Duodenal mucosa (tissue), 2 donors: Measurements from ENCODE around the gene LUC7L.
"Not testable (repeated sequence)": the region's sequence is repeated elsewhere in the genome, so short reads cannot be mapped to it uniquely, and the experiment has no call there.

ENCODE experiments used
- H3K27ac ChIP-seq: one replicate; pipeline ENCODE4 v1.7.0; 2013; ENCODE audit warnings: low read depth, low read length
- H3K27me3 ChIP-seq, 2 donors: one replicate each; pipeline ENCODE4 v1.7.0; 2013; ENCODE audit warnings: low read length in 2 of 2, control low read depth in 1 of 2; ENCODE audit not compliant: insufficient read depth in 2 of 2, control insufficient read depth in 1 of 2
- H3K36me3 ChIP-seq, 2 donors: one replicate each; pipeline ENCODE4 v1.7.0; 2013; ENCODE audit warnings: low read length in 2 of 2, control low read depth in 1 of 2; ENCODE audit not compliant: insufficient read depth in 2 of 2, control insufficient read depth in 1 of 2
- H3K4me1 ChIP-seq, 2 donors: one replicate each; pipeline ENCODE4 v1.7.0; 2013; ENCODE audit warnings: low read length in 2 of 2, control low read depth in 1 of 2; ENCODE audit not compliant: insufficient read depth in 2 of 2, control insufficient read depth in 1 of 2
- H3K4me3 ChIP-seq, 2 donors: one replicate each; pipeline ENCODE4 v1.7.0; 2013; ENCODE audit warnings: low read length in 2 of 2, low read depth in 1 of 2
- H3K9ac ChIP-seq, 2 donors: one replicate each; pipeline ENCODE4 v1.7.0; 2013; ENCODE audit warnings: low read length in 2 of 2, low read depth in 1 of 2
- H3K9me3 ChIP-seq, 2 donors: one replicate each; pipeline ENCODE4 v1.7.0; 2013; ENCODE audit warnings: low read length in 2 of 2, control low read depth in 1 of 2; ENCODE audit not compliant: control insufficient read depth in 1 of 2

The LUC7L gene

DNA sequence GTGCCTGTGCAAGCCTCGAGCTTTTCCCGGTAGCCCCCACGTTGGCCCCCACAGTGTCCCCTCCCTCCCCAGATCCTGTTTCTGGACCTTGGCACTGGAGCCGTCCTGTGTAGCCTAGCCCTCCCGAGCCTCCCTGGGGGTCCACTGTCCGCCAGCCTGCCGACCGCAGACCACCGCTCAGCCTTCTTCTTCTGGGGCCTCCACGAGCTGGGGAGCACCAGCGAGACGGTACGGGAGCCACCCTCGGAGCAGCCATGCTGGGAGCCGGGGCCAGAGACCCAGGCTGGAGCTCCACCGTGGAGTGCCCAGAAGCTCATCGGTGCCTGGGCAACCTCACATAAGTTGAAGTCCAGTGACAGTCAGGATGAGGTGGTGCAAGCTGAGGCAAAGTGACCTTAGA lies 34.7 kb upstream of the LUC7L start:
- Histone ChIP-seq H3K27me3 (no peaks in the 10 kb centered on the region), H3K36me3 (peaks cover 25 to 64% of the 10 kb centered on the region in 2 donors), H3K9ac (no peak overlapping the region), H3K9me3 (no peaks in the 10 kb centered on the region), H3K4me1 (peaks cover 28 to 30% of the 10 kb centered on the region in 2 donors), H3K27ac (no peak overlapping the region), H3K4me3 (no peak overlapping the region)

DNA sequence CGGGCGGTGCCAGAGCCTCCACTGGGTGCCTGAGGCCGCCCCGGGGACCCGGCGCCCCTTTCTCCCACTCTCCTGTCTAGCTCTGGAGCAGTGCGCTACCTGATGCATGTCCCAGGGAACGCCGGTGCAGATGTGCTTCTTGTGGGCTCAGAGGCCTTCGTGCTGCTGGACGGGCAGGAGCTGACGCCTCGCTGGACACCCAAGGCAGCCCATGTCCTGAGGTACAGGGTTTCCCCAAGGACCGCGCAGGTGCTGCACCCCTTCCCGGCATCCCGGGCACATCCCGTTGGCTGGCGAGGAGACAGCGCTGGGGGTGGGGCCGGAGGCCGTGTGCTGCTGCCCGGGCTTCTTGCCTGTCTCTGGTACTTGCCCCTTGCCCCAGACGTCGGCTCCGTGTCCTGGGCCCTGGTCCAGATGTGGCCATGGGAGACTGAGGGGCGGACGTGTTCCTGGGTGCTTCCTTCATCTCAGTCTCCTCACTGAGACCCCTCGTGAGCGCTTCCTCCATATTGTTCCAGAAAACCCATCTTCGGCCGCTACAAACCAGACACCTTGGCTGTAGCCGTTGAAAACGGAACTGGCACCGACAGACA lies 34.0 kb upstream of the LUC7L start:
- Histone ChIP-seq H3K9ac (no peak overlapping the region), H3K9me3 (no peaks in the 10 kb centered on the region), H3K27ac (no peak overlapping the region), H3K36me3 (peaks cover 25 to 66% of the 10 kb centered on the region in 2 donors), H3K4me3 (no peak overlapping the region), H3K4me1 (peaks cover 26 to 28% of the 10 kb centered on the region in 2 donors), H3K27me3 (no peaks in the 10 kb centered on the region)

DNA sequence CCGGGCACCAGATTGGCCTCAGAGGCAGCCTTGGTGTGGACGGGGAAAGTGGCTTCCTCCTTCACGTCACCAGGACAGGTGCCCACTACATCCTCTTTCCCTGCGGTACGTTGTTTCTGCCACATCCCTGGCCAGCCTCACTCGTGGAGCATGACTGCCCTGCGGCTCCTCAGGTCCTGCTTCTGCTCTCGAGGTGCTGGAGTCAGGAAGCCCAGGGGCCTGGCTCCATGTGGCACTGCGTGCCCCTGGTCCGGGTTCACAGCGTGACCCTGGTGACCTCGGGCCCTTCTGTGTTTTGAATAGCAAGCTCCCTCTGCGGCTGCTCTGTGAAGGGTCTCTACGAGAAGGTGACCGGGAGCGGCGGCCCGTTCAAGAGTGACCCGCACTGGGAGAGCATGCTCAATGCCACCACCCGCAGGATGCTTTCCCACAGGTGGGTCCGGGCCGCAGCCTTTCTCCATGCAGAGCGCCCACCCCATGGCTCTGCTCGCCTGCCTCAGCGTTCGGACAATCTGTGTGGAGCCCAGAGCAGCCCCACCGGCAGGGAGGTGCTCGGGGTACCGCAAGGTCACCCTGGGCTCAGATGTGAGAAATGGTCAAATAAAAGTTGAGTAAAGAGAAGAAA lies 33.0 kb upstream of the LUC7L start:
- Histone ChIP-seq H3K27ac (no peak overlapping the region), H3K4me3 (no peak overlapping the region), H3K27me3 (no peaks in the 10 kb centered on the region), H3K9ac (no peak overlapping the region), H3K4me1 (peaks cover 16 to 17% of the 10 kb centered on the region in 2 donors), H3K9me3 (no peaks in the 10 kb centered on the region), H3K36me3 (peaks cover 25 to 66% of the 10 kb centered on the region in 2 donors)

DNA sequence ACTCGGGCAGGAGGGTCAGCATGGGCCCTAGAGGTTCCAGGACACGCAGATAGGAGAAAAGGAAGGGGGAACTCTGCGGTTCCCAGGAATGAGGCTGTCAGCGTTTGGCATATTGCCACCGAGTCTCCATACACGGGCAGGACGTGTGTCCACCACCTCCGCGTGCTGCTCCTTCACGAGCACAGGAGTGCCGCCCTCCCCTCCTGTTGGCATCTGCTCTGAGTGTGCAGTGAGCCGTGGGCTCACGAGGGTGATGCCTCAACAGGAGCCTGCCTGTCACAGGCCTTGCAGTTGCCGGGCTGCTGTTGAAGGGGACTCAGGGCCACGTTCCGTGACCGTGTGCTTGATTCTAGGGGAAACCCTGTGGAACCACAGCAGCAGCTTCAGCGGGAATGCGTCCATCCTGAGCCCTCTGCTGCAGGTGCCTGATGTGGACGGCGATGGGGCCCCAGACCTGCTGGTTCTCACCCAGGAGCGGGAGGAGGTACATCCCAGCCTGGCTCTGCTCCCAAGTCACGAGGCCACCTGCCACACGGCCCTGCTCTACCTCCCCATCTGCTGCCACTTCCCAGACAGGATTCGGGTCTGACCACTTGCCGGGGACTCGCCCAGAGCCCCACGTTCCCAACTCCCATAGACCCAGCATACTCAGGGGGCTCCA lies 31.9 kb upstream of the LUC7L start:
- H3K9me3 ChIP-seq: no peaks in the 10 kb centered on the region
- H3K4me1 ChIP-seq: peaks cover 11 to 12% of the 10 kb centered on the region in 2 donors
- no peaks in the 10 kb centered on the region for H3K27me3 ChIP-seq
- peaks cover 25 to 68% of the 10 kb centered on the region in 2 donors for H3K36me3 ChIP-seq
- no peak overlapping the region for H3K9ac ChIP-seq
- no peak overlapping the region for H3K4me3 ChIP-seq
- no peak overlapping the region for H3K27ac ChIP-seq

DNA sequence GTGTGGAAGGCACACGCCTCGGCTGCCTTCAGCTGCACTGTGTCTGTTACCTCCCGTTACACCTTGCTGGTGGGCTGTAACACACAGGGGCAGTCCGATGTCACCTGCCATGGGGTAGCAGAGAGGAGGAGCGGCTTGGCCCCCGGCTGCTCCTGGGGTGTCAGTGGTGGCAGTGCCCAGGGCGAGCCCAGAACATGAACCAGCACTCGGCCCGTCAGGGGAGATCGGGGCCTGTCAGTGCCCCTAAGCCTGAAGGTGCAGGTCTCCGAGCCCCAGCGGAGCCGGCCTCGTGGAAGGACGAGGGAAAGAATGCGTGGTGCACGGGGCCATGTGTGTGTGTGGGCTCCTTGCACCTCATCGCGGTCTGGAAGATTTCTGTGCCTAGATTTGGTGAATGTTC lies 31.1 kb upstream of the LUC7L start:
- H3K27me3 ChIP-seq: no peaks in the 10 kb centered on the region
- peaks cover 3 to 4% of the 10 kb centered on the region in 2 donors for H3K4me1 ChIP-seq
- peaks cover 23 to 71% of the 10 kb centered on the region in 2 donors for H3K36me3 ChIP-seq
- H3K9me3 ChIP-seq: no peaks in the 10 kb centered on the region
- H3K4me3 ChIP-seq: no peak overlapping the region
- no peak overlapping the region for H3K9ac ChIP-seq
- H3K27ac ChIP-seq: no peak overlapping the region

DNA sequence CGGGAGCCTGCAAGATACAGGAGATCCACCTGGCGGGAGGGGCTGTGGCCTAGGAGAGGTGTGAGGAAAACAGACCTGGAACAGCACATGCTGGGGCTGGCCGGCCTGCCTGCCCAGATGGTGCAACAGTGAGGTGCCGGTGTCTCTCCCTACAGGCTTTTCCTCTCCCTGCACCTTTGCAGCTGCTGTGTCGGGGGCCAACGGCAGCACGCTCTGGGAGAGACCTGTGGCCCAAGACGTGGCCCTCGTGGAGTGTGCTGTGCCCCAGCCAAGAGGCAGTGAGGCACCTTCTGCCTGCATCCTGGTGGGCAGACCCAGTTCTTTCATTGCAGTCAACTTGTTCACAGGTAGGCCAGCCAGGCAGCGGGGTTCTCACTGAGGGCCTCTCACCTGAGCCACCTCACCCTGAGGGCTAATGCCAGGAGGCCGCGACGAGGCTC lies 30.6 kb upstream of the LUC7L start:
- H3K4me3 ChIP-seq: no peak overlapping the region
- H3K27ac ChIP-seq: no peak overlapping the region
- H3K9me3 ChIP-seq: no peaks in the 10 kb centered on the region
- H3K36me3 ChIP-seq: peaks cover 19 to 70% of the 10 kb centered on the region in 2 donors
- H3K27me3 ChIP-seq: no peaks in the 10 kb centered on the region
- H3K4me1 ChIP-seq: no peaks in the 10 kb centered on the region
- H3K9ac ChIP-seq: no peak overlapping the region

DNA sequence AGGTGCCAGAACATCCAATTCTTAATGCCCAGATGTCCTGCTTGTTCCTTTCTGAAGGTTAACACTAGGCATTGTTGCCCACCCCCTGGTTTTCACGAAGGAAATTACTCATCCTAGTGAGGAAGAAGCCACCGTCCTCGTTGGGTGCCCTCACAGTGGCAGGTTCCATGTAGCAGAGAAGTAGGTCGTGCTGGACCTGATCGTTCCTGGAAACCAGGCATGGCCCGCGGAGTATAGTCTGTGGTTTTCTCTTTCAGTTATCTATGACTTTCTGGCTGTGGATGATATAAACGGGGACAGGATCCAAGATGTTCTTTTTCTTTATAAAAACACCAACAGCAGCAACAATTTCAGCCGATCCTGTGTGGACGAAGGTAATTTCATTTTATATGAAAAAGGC lies 30.0 kb upstream of the LUC7L start:
- Histone ChIP-seq H3K4me3 (no peak overlapping the region), H3K36me3 (peaks cover 19 to 67% of the 10 kb centered on the region in 2 donors), H3K4me1 (no peaks in the 10 kb centered on the region), H3K9me3 (no peaks in the 10 kb centered on the region), H3K9ac (no peak overlapping the region), H3K27me3 (no peaks in the 10 kb centered on the region), H3K27ac (no peak overlapping the region)

DNA sequence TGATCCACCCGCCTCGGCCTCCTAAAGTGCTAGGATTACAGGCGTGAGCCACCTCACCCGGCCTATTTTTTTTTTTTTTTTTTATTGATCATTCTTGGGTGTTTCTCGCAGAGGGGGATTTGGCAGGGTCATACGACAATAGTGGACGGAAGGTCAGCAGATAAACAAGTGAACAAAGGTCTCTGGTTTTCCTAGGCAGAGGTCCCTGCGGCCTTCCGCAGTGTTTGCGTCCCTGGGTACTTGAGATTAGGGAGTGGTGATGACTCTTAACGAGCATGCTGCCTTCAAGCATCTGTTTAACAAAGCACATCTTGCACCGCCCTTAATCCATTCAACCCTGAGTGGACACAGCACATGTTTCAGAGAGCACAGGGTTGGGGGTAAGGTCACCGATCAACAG lies 28.8 kb upstream of the LUC7L start:
- not testable (repeated sequence) for H3K4me1 ChIP-seq, H3K4me3 ChIP-seq, H3K27me3 ChIP-seq, H3K9ac ChIP-seq, H3K27ac ChIP-seq, H3K9me3 ChIP-seq
- peaks cover 19 to 56% of the 10 kb centered on the region in 2 donors for H3K36me3 ChIP-seq

DNA sequence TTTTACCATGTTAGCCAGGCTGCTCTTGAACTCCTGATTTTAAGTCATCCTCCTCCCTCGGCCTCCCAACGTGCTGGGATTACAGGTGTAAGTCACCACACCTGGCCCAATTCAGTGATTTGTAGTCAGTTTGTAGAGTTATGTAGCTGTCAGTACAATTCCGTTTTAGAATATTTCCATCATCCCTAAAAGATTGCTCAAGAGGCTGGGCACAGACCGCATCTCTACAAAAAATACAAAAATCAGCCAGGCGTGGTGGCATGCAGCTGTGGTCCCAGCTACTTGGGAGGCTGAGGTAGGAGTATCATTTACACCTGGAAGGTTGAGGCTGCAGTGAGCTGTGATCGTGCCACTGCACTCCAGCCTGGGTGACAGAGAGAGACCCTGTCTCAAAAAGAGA lies 25.9 kb upstream of the LUC7L start:
- peaks cover 19 to 25% of the 10 kb centered on the region in 2 donors for H3K4me1 ChIP-seq
- H3K4me3 ChIP-seq: peak overlapping the region in 1 of 2 donors; percentile 36
- peaks cover 10 to 35% of the 10 kb centered on the region in 2 donors for H3K36me3 ChIP-seq
- no peaks in the 10 kb centered on the region for H3K27me3 ChIP-seq
- no peak overlapping the region for H3K27ac ChIP-seq
- no peak overlapping the region for H3K9ac ChIP-seq
- H3K9me3 ChIP-seq: no peaks in the 10 kb centered on the region

DNA sequence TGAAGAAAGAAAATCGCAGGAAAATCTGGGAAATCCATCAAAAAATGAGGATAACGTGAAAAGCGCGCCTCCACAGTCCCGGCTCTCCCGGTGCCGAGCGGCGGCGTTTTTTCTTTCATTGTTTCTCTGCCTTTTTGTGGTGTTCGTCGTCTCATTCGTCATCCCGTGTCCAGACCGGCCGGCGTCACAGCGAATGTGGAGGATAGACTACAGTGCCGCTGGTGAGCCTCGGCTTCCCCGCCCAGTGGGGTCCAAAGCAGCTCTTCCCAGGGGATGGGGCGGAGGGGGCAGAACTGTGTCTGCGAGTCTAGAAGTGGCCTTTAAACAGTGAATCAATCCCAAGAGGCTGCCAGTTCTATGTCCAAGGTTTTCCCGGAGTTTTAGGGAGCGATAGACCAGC lies 25.2 kb upstream of the LUC7L start:
- Histone ChIP-seq H3K27ac (no peak overlapping the region), H3K36me3 (peaks cover 8 to 29% of the 10 kb centered on the region in 2 donors), H3K9me3 (no peaks in the 10 kb centered on the region), H3K4me1 (peaks cover 23 to 28% of the 10 kb centered on the region in 2 donors), H3K4me3 (peak overlapping the region; percentile 34 to 35), H3K9ac (peak overlapping the region in 1 of 2 donors; percentile 11), H3K27me3 (no peaks in the 10 kb centered on the region)
